Stomach smooth muscle (tissue), 2 donors: ENCODE results near the gene SS18L1.

Source experiments
- H3K27ac ChIP-seq: one replicate; pipeline ENCODE4 v1.7.0; 2013; ENCODE audit warnings: mild to moderate bottlenecking, low read length, inconsistent platforms
- H3K27me3 ChIP-seq, 2 donors: one replicate each; pipeline ENCODE4 v1.7.0; 2013; ENCODE audit warnings: low read length in 2 of 2; ENCODE audit not compliant: insufficient read depth in 2 of 2, control insufficient read depth in 1 of 2
- H3K36me3 ChIP-seq, 2 donors: one replicate each; pipeline ENCODE4 v1.7.0; 2013; ENCODE audit warnings: low read length in 2 of 2; ENCODE audit not compliant: control insufficient read depth in 2 of 2, insufficient read depth in 2 of 2
- H3K4me1 ChIP-seq: one replicate; pipeline ENCODE4 v1.7.0; 2013; ENCODE audit warnings: low read length; ENCODE audit not compliant: control insufficient read depth, insufficient read depth
- H3K4me3 ChIP-seq, 2 donors: one replicate each; pipeline ENCODE4 v1.7.0; 2013; ENCODE audit warnings: low read length in 2 of 2
- H3K9ac ChIP-seq, 2 donors: one replicate each; pipeline ENCODE4 v1.7.0; 2013; ENCODE audit warnings: low read length in 2 of 2, mild to moderate bottlenecking in 1 of 2
- H3K9me3 ChIP-seq, 2 donors: one replicate each; pipeline ENCODE4 v1.7.0; 2013; ENCODE audit warnings: low read length in 2 of 2; ENCODE audit not compliant: control insufficient read depth in 2 of 2
- donor health status: healthy.
- donor health status: Pancreatic carcinoma.

The SS18L1 gene

GRCh38 chr20:62165762-62166399, 22.3 kb downstream of the SS18L1 start:
- H3K27ac ChIP-seq: no peak overlapping the region
- no peaks in the 10 kb centered on the region for H3K9me3 ChIP-seq
- H3K27me3 ChIP-seq: no peaks in the 10 kb centered on the region
- no peak overlapping the region for H3K4me3 ChIP-seq
- H3K9ac ChIP-seq: no peak overlapping the region
- H3K4me1 ChIP-seq: no peaks in the 10 kb centered on the region
- H3K36me3 ChIP-seq: peaks cover 19 to 40% of the 10 kb centered on the region in 2 donors

GRCh38 chr20:62167474-62167873, 23.9 kb downstream of the SS18L1 start:
- Histone ChIP-seq H3K4me3 (no peak overlapping the region), H3K36me3 (peaks cover 15 to 33% of the 10 kb centered on the region in 2 donors), H3K9ac (no peak overlapping the region), H3K27ac (no peak overlapping the region), H3K4me1 (no peaks in the 10 kb centered on the region), H3K9me3 (no peaks in the 10 kb centered on the region), H3K27me3 (no peaks in the 10 kb centered on the region)

GRCh38 chr20:62168061-62168460, 24.5 kb downstream of the SS18L1 start:
- no peak overlapping the region for H3K27ac ChIP-seq
- H3K9me3 ChIP-seq: no peaks in the 10 kb centered on the region
- no peak overlapping the region for H3K4me3 ChIP-seq
- peaks cover 12 to 30% of the 10 kb centered on the region in 2 donors for H3K36me3 ChIP-seq
- H3K27me3 ChIP-seq: no peaks in the 10 kb centered on the region
- H3K4me1 ChIP-seq: no peaks in the 10 kb centered on the region
- no peak overlapping the region for H3K9ac ChIP-seq

- Histone ChIP-seq H3K36me3 (peaks cover 12 to 26% of the 10 kb centered on the region in 2 donors), H3K27ac (no peak overlapping the region), H3K4me3 (no peak overlapping the region), H3K4me1 (no peaks in the 10 kb centered on the region), H3K9ac (no peak overlapping the region), H3K27me3 (no peaks in the 10 kb centered on the region), H3K9me3 (no peaks in the 10 kb centered on the region)
Measured at GRCh38 chr20:62168890-62169435, 25.4 kb downstream of the SS18L1 start.

- Histone ChIP-seq H3K27ac (no peak overlapping the region), H3K4me3 (no peak overlapping the region), H3K27me3 (no peaks in the 10 kb centered on the region), H3K9me3 (no peaks in the 10 kb centered on the region), H3K36me3 (peaks cover 15 to 22% of the 10 kb centered on the region in 2 donors), H3K4me1 (no peaks in the 10 kb centered on the region), H3K9ac (no peak overlapping the region)
Measured at GRCh38 chr20:62170536-62170935, 27.0 kb downstream of the SS18L1 start.

GRCh38 chr20:62171245-62171644, 27.7 kb downstream of the SS18L1 start:
- no peaks in the 10 kb centered on the region for H3K4me1 ChIP-seq
- no peak overlapping the region for H3K4me3 ChIP-seq
- no peaks in the 10 kb centered on the region for H3K9me3 ChIP-seq
- H3K27me3 ChIP-seq: no peaks in the 10 kb centered on the region
- H3K9ac ChIP-seq: no peak overlapping the region
- H3K27ac ChIP-seq: no peak overlapping the region
- peaks cover 10 to 26% of the 10 kb centered on the region in 2 donors for H3K36me3 ChIP-seq

GRCh38 chr20:62172666-62173065, 29.1 kb downstream of the SS18L1 start:
- H3K9me3 ChIP-seq: no peaks in the 10 kb centered on the region
- no peak overlapping the region for H3K4me3 ChIP-seq
- H3K4me1 ChIP-seq: no peaks in the 10 kb centered on the region
- H3K27me3 ChIP-seq: no peaks in the 10 kb centered on the region
- H3K36me3 ChIP-seq: peaks cover 10 to 30% of the 10 kb centered on the region in 2 donors
- H3K27ac ChIP-seq: no peak overlapping the region
- H3K9ac ChIP-seq: no peak overlapping the region

- no peaks in the 10 kb centered on the region for H3K9me3 ChIP-seq
- no peak overlapping the region for H3K27ac ChIP-seq
- no peak overlapping the region for H3K4me3 ChIP-seq
- H3K27me3 ChIP-seq: no peaks in the 10 kb centered on the region
- H3K36me3 ChIP-seq: peaks cover 10 to 27% of the 10 kb centered on the region in 2 donors
- H3K4me1 ChIP-seq: no peaks in the 10 kb centered on the region
- no peak overlapping the region for H3K9ac ChIP-seq
Measured at GRCh38 chr20:62174021-62174804, 30.6 kb downstream of the SS18L1 start.

- Histone ChIP-seq H3K27me3 (no peaks in the 10 kb centered on the region), H3K4me3 (no peak overlapping the region), H3K9ac (no peak overlapping the region), H3K9me3 (no peaks in the 10 kb centered on the region), H3K4me1 (no peaks in the 10 kb centered on the region), H3K36me3 (peaks cover 10 to 25% of the 10 kb centered on the region in 2 donors), H3K27ac (no peak overlapping the region)
Measured at GRCh38 chr20:62174870-62175624, 31.5 kb downstream of the SS18L1 start.

GRCh38 chr20:62175711-62176110, 32.1 kb downstream of the SS18L1 start:
- Histone ChIP-seq H3K36me3 (peaks cover 10 to 25% of the 10 kb centered on the region in 2 donors), H3K9me3 (no peaks in the 10 kb centered on the region), H3K27ac (no peak overlapping the region), H3K27me3 (no peaks in the 10 kb centered on the region), H3K4me3 (no peak overlapping the region), H3K9ac (no peak overlapping the region), H3K4me1 (no peaks in the 10 kb centered on the region)
